Middle frontal gyrus (tissue), 1 donor: Measurements from ENCODE around the gene RNF31.

Experiments used
- DNase-seq: peaks from one replicate; pipeline ENCODE4 v3.0.0-alpha.2; 2015; ENCODE audit warnings: low spot score; ENCODE audit errors: extremely low spot score

RNF31 gene

GRCh38 chr14:24137529-24138395, 9.5 kb upstream of the RNF31 start:
- DNase-seq = no peak

GRCh38 chr14:24138396-24139271, 8.7 kb upstream of the RNF31 start:
- no peak for DNase-seq

GRCh38 chr14:24139272-24139934, 7.9 kb upstream of the RNF31 start:
- no peak for DNase-seq

GRCh38 chr14:24141097-24141880, 6.0 kb upstream of the RNF31 start, which contains the start of gene EMC9:
EMC9 (minus strand) TSS chr14:24141591; CDS start chr14:24141304, 287 bp downstream.
- DNase-seq = peak; percentile 100

- no peak for DNase-seq
Measured at GRCh38 chr14:24143511-24143910, 3.8 kb upstream of the RNF31 start.

GRCh38 chr14:24144451-24144850, 2.8 kb upstream of the RNF31 start:
- DNase-seq = no peak

GRCh38 chr14:24145219-24145618, 2.1 kb upstream of the RNF31 start:
- no peak for DNase-seq

GRCh38 chr14:24145690-24146452, 1.4 kb upstream of the RNF31 start:
- DNase-seq = no peak

- DNase-seq = peak; percentile 25
Measured at GRCh38 chr14:24146453-24146977, 783 bp upstream of the RNF31 start, which contains the start of gene PSME2. PSME2 (minus strand) TSS chr14:24146610; CDS start chr14:24146581, 29 bp downstream.

- DNase-seq = no peak
Measured at GRCh38 chr14:24147761-24148428, 597 bp downstream of the RNF31 start.

- no peak for DNase-seq
Measured at GRCh38 chr14:24149302-24149969, 2.1 kb downstream of the RNF31 start.

GRCh38 chr14:24150061-24150460, 2.8 kb downstream of the RNF31 start:
- DNase-seq = no peak

- DNase-seq = no peak
Measured at GRCh38 chr14:24150567-24150966, 3.3 kb downstream of the RNF31 start.

- no peak for DNase-seq
Measured at GRCh38 chr14:24150993-24151392, 3.7 kb downstream of the RNF31 start.

- no peak for DNase-seq
Measured at GRCh38 chr14:24151404-24152080, 4.2 kb downstream of the RNF31 start.

GRCh38 chr14:24155100-24155499, 7.8 kb downstream of the RNF31 start:
- no peak for DNase-seq

GRCh38 chr14:24156840-24157239, 9.5 kb downstream of the RNF31 start:
- DNase-seq = no peak

- DNase-seq = no peak
Measured at GRCh38 chr14:24157331-24157730, 10.0 kb downstream of the RNF31 start.
